CD14-positive monocyte (primary cell): ENCODE data around the gene PHGDH. TPM values are rescaled to one million over a fixed set of nuclear protein-coding genes. Genes with fewer than 3 reads are reported as not detected.

ENCODE experiments used
- DNase-seq, 3 donors: peaks; one replicate each; pipeline ENCODE4 v3.0.0-alpha.2; 2011 to 2022
- H2AFZ ChIP-seq: 2 replicates; pipeline ENCODE4 v1.6.0; 2012; ENCODE audit warnings: mild to moderate bottlenecking, low read depth, low read length, inconsistent platforms; ENCODE audit not compliant: insufficient read depth, poor library complexity, severe bottlenecking
- H3K27ac ChIP-seq, 2 donors: 1 replicate in 1 of 2; 2 replicates in 1 of 2; pipeline ENCODE4 v1.5.1; 2012 to 2013; ENCODE audit warnings: low read length in 2 of 2, control low read depth in 1 of 2, inconsistent platforms in 1 of 2, low read depth in 1 of 2, mild to moderate bottlenecking in 1 of 2
- H3K27me3 ChIP-seq, 2 donors: one replicate each; pipeline versions ENCODE4 v1.6.0 to v1.6.1; 2011 to 2013; ENCODE audit warnings: low read length in 2 of 2; ENCODE audit not compliant: control insufficient read depth in 2 of 2, insufficient read depth in 2 of 2
- H3K36me3 ChIP-seq, 2 donors: replicated peaks in 1 of 2; 1 replicate in 1 of 2; 2 replicates in 1 of 2; pipeline versions ENCODE4 v1.5.1 to v1.6.1; 2012 to 2013; ENCODE audit warnings: low read length in 2 of 2, control low read depth in 1 of 2, inconsistent platforms in 1 of 2, mild to moderate bottlenecking in 1 of 2; ENCODE audit not compliant: insufficient read depth in 2 of 2, control insufficient read depth in 1 of 2
- H3K4me1 ChIP-seq, 2 donors: 1 replicate in 1 of 2; 2 replicates in 1 of 2; pipeline versions ENCODE4 v1.5.1 to v1.6.1; 2012 to 2013; ENCODE audit warnings: low read length in 2 of 2, control low read depth in 1 of 2, inconsistent platforms in 1 of 2, mild to moderate bottlenecking in 1 of 2, moderate library complexity in 1 of 2; ENCODE audit not compliant: insufficient read depth in 2 of 2, control insufficient read depth in 1 of 2
- H3K4me2 ChIP-seq: replicated peaks from 2 replicates; pipeline ENCODE3; 2012; ENCODE audit warnings: low read length, moderate library complexity, mild to moderate bottlenecking; ENCODE audit not compliant: poor library complexity, severe bottlenecking; ENCODE audit errors: extremely low read depth
- H3K4me3 ChIP-seq, 3 experiments: fragments of 200-600 bp in 1 of 3; sonication (generic) in 1 of 3; replicated peaks in 1 of 3; 1 replicate in 2 of 3; 2 replicates in 1 of 3; pipeline ENCODE4 v1.5.1; 2011 to 2013; ENCODE audit warnings: low read length in 3 of 3, mild to moderate bottlenecking in 3 of 3, control low read depth in 2 of 3, low read depth in 2 of 3, inconsistent platforms in 1 of 3, moderate library complexity in 1 of 3
- H3K79me2 ChIP-seq: 2 replicates; pipeline ENCODE4 v1.6.0; 2012; ENCODE audit warnings: mild to moderate bottlenecking, control low read depth, inconsistent platforms, low read length, moderate library complexity; ENCODE audit not compliant: insufficient read depth
- H3K9ac ChIP-seq: 2 replicates; pipeline ENCODE4 v1.6.0; 2017; ENCODE audit warnings: low read length, mild to moderate bottlenecking; ENCODE audit not compliant: insufficient read depth, poor library complexity, severe bottlenecking
- H3K9me3 ChIP-seq, 2 donors: replicated peaks in 1 of 2; 1 replicate in 1 of 2; 2 replicates in 1 of 2; pipeline versions ENCODE4 v1.5.1 to v1.6.1; 2012 to 2013; ENCODE audit warnings: low read length in 2 of 2, control low read depth in 1 of 2; ENCODE audit not compliant: control insufficient read depth in 1 of 2, insufficient read depth in 1 of 2
- H4K20me1 ChIP-seq: 2 replicates; pipeline ENCODE4 v1.6.0; 2012; ENCODE audit warnings: mild to moderate bottlenecking, low read length, control low read depth, moderate library complexity; ENCODE audit not compliant: insufficient read depth
- H3K27ac Mint-ChIP-seq, 7 donors: one replicate each; pipeline ENCODE4 v1.8.0; 2020; ENCODE audit warnings: mild to moderate bottlenecking in 7 of 7, mixed read lengths in 7 of 7, moderate library complexity in 6 of 7, inconsistent platforms in 2 of 7
- H3K27me3 Mint-ChIP-seq, 3 donors: one replicate each; pipeline ENCODE4 v1.8.0; 2021 to 2022; ENCODE audit warnings: low read depth in 3 of 3, mild to moderate bottlenecking in 3 of 3, mixed read lengths in 3 of 3, moderate library complexity in 3 of 3, inconsistent platforms in 1 of 3
- H3K36me3 Mint-ChIP-seq, 2 donors: one replicate each; pipeline ENCODE4 v1.8.0; 2020; ENCODE audit warnings: mixed read lengths in 2 of 2, inconsistent platforms in 1 of 2, mild to moderate bottlenecking in 1 of 2
- H3K4me1 Mint-ChIP-seq: one replicate; pipeline ENCODE4 v1.8.0; 2020; ENCODE audit warnings: mild to moderate bottlenecking, mixed read lengths
- H3K4me3 Mint-ChIP-seq, 2 donors: one replicate each; pipeline ENCODE4 v1.8.0; 2020; ENCODE audit warnings: mild to moderate bottlenecking in 2 of 2, mixed read lengths in 2 of 2, moderate library complexity in 1 of 2
- H3K9me3 Mint-ChIP-seq, 7 donors: one replicate each; pipeline ENCODE4 v1.8.0; 2020 to 2022; ENCODE audit warnings: mixed read lengths in 7 of 7, mild to moderate bottlenecking in 6 of 7, moderate library complexity in 6 of 7, inconsistent platforms in 2 of 7
- WGBS: methylation state at CpG from one replicate; pipeline ENCODE4 v1.1.5; 2013; ENCODE audit warnings: missing lambda C conversion rate; ENCODE audit not compliant: insufficient coverage; 5-methylcytosine and 5-hydroxymethylcytosine counted together
- intact Hi-C, 2 donors: fragments of 100-400 bp; cut with micrococcal nuclease; formaldehyde crosslinking; loops; one replicate each; pipeline versions ENCODE4 v1.15.0 to v1.15.1; 2023
- polyA plus RNA-seq, 3 donors: library from polyadenylated mRNA; depleted of rRNA in 1 of 3; unstranded in 2 of 3; stranded (reverse) in 1 of 3; fragments of 300-500 nt in 2 of 3; fragments of >200 nt in 1 of 3; fragmentation: Illumina TruSeq in 2 of 3; gene quantifications; 1 replicate in 2 of 3; 2 replicates in 1 of 3; pipeline ENCODE4 v1.2.3, GENCODE V29; 2012 to 2021
- TF ChIP-seq, protein P1 (sequence below): fragments of 200-600 bp; IDR thresholded peaks from one replicate; pipeline ENCODE4 v1.8.0; 2022; ENCODE audit warnings: antibody characterized with exemption, mild to moderate bottlenecking

The PHGDH gene
- polyA plus RNA-seq, 3 donors: 0.09 to 0.44 (median 0.20) TPM

GRCh38 chr1:119745034-119745433 lies 33.3 kb downstream of the PHGDH start:
- Mint-ChIP-seq H3K27ac (no peak overlapping the region), H3K27me3 (peaks cover 0 to 2% (median 0%) of the 10 kb centered on the region in 3 donors), H3K4me1 (peaks cover 14% of the 10 kb centered on the region), H3K4me3 (no peak overlapping the region), H3K9me3 (peaks cover 0 to 2% (median 0%) of the 10 kb centered on the region in 7 donors), H3K36me3 (peaks cover 0 to 7% of the 10 kb centered on the region in 2 donors)
- no peak overlapping the region for H3K4me3 ChIP-seq
- no peak for DNase-seq
- H2AFZ ChIP-seq: no peak overlapping the region
- intact Hi-C loops: no loop called here
- H3K4me2 ChIP-seq: no peak overlapping the region
- peaks cover 0 to 16% of the 10 kb centered on the region in 2 donors for H3K36me3 ChIP-seq
- H3K4me1 ChIP-seq: no peaks in the 10 kb centered on the region
- H4K20me1 ChIP-seq: no peaks in the 10 kb centered on the region
- no peaks in the 10 kb centered on the region for H3K27me3 ChIP-seq
- H3K79me2 ChIP-seq: no peaks in the 10 kb centered on the region
- H3K27ac ChIP-seq: no peak overlapping the region
- no peak overlapping the region for H3K9ac ChIP-seq
- no peaks in the 10 kb centered on the region for H3K9me3 ChIP-seq
- WGBS: no CpG with 5 or more reads among the region's 1 CpG
- TF ChIP-seq, protein P1, sequence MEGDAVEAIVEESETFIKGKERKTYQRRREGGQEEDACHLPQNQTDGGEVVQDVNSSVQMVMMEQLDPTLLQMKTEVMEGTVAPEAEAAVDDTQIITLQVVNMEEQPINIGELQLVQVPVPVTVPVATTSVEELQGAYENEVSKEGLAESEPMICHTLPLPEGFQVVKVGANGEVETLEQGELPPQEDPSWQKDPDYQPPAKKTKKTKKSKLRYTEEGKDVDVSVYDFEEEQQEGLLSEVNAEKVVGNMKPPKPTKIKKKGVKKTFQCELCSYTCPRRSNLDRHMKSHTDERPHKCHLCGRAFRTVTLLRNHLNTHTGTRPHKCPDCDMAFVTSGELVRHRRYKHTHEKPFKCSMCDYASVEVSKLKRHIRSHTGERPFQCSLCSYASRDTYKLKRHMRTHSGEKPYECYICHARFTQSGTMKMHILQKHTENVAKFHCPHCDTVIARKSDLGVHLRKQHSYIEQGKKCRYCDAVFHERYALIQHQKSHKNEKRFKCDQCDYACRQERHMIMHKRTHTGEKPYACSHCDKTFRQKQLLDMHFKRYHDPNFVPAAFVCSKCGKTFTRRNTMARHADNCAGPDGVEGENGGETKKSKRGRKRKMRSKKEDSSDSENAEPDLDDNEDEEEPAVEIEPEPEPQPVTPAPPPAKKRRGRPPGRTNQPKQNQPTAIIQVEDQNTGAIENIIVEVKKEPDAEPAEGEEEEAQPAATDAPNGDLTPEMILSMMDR: no peak

DNA sequence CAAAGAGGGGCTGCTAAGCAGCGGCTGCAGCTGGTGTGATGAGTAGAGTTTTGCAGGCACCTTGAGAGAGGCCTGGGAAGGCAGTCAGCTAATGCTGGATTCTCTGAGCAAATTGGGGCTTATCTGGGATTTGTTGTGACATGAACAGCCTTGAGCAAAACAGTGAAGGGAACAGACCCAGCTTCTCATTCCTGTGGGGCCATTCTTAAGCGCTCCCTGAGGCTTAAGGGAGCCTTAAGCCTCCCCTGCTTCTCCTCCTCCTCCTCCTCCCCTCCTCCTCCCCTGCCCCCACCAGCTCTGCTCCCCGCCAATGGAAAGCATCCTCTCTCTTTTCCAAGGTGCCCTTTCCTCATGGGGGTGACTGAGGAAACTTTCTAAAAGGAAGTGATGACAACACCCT lies 35.7 kb downstream of the PHGDH start:
- DNase-seq: no peak
- WGBS: 100% methylated on average over 1 of the region's 3 CpGs
- Mint-ChIP-seq H3K36me3 (peaks cover 0 to 3% of the 10 kb centered on the region in 2 donors), H3K4me1 (peaks cover 14% of the 10 kb centered on the region), H3K27me3 (peaks cover 0 to 5% (median 4%) of the 10 kb centered on the region in 3 donors), H3K27ac (peak overlapping the region in 1 of 7 donors; percentile 57), H3K4me3 (no peak overlapping the region), H3K9me3 (peaks cover 0 to 2% (median 0%) of the 10 kb centered on the region in 7 donors)
- intact Hi-C loops: no loop called here
- Histone ChIP-seq H3K79me2 (no peaks in the 10 kb centered on the region), H3K4me3 (no peak overlapping the region), H2AFZ (no peak overlapping the region), H3K4me1 (no peaks in the 10 kb centered on the region), H3K27me3 (no peaks in the 10 kb centered on the region), H3K9ac (no peak overlapping the region), H3K36me3 (peaks cover 0 to 8% of the 10 kb centered on the region in 2 donors), H3K27ac (no peak overlapping the region), H3K9me3 (no peaks in the 10 kb centered on the region), H4K20me1 (no peaks in the 10 kb centered on the region), H3K4me2 (no peak overlapping the region)
- TF ChIP-seq, protein P1: no peak
